ENCODE measurements around the gene TEX264. TPM values are rescaled to one million over a fixed set of nuclear protein-coding genes. Genes with fewer than 3 reads are reported as not detected.

The TEX264 gene
- total and polyA plus RNA-seq, 2 of the 13 experiments (the other 11 are each of a cell fraction or from before 2014, with no cell fraction given), result 35.2 to 52.1 TPM

DNA sequence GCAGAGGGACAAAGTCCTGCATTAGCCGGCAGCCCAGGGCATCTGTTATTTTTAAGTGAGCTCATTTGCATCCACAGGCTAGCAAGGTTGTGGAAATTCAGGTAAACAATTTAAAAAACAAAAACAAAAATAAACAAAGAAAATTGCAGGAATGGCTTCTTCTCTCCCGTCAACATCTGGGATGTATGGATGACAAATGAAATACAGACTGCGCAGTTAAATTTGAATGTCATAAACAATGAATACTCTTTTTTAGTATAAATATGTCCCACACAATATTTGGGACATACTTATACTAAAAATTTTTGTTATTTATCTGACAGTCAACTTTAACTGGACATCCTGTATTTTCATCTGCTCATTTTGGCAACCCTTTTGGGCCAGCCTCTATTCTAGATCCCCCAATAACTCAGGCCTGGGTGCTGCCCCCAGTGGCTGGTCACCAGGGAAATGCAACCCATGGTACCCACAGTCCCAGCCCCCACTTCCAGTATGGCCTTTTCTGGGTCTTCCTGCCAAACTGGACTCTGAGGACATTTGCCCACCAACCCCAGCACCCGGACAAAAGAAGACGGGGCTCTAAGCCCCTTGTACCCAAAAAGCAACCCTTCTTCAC, 48.5 kb downstream of the TEX264 start:
- H3K4me2 ChIP-seq (ENCODE audit: low read depth, low read length), result no peak overlapping the region
- H2AFZ ChIP-seq (ENCODE audit: low read length), result no peak overlapping the region
- peaks cover 12% of the 10 kb centered on the region for H3K4me1 ChIP-seq (ENCODE audit: insufficient read depth, low read length)
- no peak overlapping the region for H3K27ac ChIP-seq (ENCODE audit: extremely low read length, insufficient read depth, low read length)
- 0 out of 5 replicates have a peak, but pooled peaks cover 0 to 2% of the 10 kb centered on the region in 2 experiments for H3K27me3 ChIP-seq (ENCODE audit: control insufficient read depth in 1 of 2, insufficient read depth in 2 of 2, low read length in 2 of 2)
- ChIA-PET POLR2A (no interaction called here), CTCF (ENCODE audit: low intra/inter-chr PET ratio, low total read pairs) (interaction anchor here (1.7 kb wide), 1 partner anchor 80 kb away, joined by 5 read pairs; no protein-coding TSS in a partner anchor)
- WGBS (ENCODE audit: low lambda C conversion rate), result 46% methylated on average over 5 of the region's 5 CpGs
- no peak overlapping the region for H3K4me3 ChIP-seq (replicated peaks in 1 of 3; ENCODE audit: insufficient read depth in 1 of 3, low read depth in 2 of 3, low read length in 3 of 3)
- BruUV-seq (replicated peaks), result no TSS peak
- ATAC-seq (peak; percentile 34; the same call in 1 of the 3 replicates), DNase-seq (ENCODE audit: low spot score) (no peak), FAIRE-seq (no peak)
- H3K9me3 ChIP-seq (ENCODE audit: low read length), result no peaks in the 10 kb centered on the region
- intact Hi-C loops (cut with micrococcal nuclease; ENCODE audit: unreplicated experiment) (loop anchor here (1.0 kb wide), 1 partner anchor 81 kb away; no protein-coding TSS in a partner anchor), in situ Hi-C loops (cut with HindIII; ENCODE audit: extremely low pct_ligation_motif_present, low pct_unique_long_range_greater_than_20kb) (no loop called here)
- H4K20me1 ChIP-seq (ENCODE audit: insufficient read depth, low read length), result no peaks in the 10 kb centered on the region
- H3K9ac ChIP-seq (ENCODE audit: insufficient read depth, low read depth, low read length), result no peak overlapping the region
- H3K79me2 ChIP-seq (ENCODE audit: insufficient read depth, low read length), result no peaks in the 10 kb centered on the region
- H3K36me3 ChIP-seq (replicated peaks in 1 of 2; ENCODE audit: control insufficient read depth in 1 of 2, insufficient read depth in 2 of 2, low read length in 2 of 2), result no peaks in the 10 kb centered on the region
- TF ChIP-seq ZNF614 (CRISPR knock-in tag; IDR thresholded peaks at IDR 0.05; ENCODE audit: borderline replicate concordance) (peak; percentile 8; the same call in 1 of the 2 replicates), ZNF709 (CRISPR knock-in tag; IDR thresholded peaks at IDR 0.05) (no peak), MBD4 (IDR thresholded peaks at IDR 0.05; ENCODE audit: borderline replicate concordance, low read length) (no peak), ATAD3A (CRISPR knock-in tag; IDR thresholded peaks at IDR 0.05) (no peak), NFATC3 (CRISPR knock-in tag; IDR thresholded peaks at IDR 0.05) (no peak), CBFB (CRISPR knock-in tag; IDR thresholded peaks at IDR 0.05) (no peak), ZNF646 (CRISPR knock-in tag; IDR thresholded peaks at IDR 0.05) (no peak), ZNF670 (CRISPR knock-in tag; IDR thresholded peaks at IDR 0.05; ENCODE audit: borderline replicate concordance) (0 out of 2 replicates have a peak, but pooled peaks have one; percentile 32)
- TF ChIP-seq, protein P1, sequence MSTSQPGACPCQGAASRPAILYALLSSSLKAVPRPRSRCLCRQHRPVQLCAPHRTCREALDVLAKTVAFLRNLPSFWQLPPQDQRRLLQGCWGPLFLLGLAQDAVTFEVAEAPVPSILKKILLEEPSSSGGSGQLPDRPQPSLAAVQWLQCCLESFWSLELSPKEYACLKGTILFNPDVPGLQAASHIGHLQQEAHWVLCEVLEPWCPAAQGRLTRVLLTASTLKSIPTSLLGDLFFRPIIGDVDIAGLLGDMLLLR (CRISPR knock-in tag; IDR thresholded peaks at IDR 0.05), result no peak
- TF ChIP-seq, protein P2, sequence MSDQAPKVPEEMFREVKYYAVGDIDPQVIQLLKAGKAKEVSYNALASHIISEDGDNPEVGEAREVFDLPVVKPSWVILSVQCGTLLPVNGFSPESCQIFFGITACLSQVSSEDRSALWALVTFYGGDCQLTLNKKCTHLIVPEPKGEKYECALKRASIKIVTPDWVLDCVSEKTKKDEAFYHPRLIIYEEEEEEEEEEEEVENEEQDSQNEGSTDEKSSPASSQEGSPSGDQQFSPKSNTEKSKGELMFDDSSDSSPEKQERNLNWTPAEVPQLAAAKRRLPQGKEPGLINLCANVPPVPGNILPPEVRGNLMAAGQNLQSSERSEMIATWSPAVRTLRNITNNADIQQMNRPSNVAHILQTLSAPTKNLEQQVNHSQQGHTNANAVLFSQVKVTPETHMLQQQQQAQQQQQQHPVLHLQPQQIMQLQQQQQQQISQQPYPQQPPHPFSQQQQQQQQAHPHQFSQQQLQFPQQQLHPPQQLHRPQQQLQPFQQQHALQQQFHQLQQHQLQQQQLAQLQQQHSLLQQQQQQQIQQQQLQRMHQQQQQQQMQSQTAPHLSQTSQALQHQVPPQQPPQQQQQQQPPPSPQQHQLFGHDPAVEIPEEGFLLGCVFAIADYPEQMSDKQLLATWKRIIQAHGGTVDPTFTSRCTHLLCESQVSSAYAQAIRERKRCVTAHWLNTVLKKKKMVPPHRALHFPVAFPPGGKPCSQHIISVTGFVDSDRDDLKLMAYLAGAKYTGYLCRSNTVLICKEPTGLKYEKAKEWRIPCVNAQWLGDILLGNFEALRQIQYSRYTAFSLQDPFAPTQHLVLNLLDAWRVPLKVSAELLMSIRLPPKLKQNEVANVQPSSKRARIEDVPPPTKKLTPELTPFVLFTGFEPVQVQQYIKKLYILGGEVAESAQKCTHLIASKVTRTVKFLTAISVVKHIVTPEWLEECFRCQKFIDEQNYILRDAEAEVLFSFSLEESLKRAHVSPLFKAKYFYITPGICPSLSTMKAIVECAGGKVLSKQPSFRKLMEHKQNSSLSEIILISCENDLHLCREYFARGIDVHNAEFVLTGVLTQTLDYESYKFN (CRISPR knock-in tag; conservative IDR thresholded peaks at IDR 0.05), result 0 out of 2 replicates have a peak, but pooled peaks have one; percentile 6
